HG03097 (cell line): ENCODE results near the gene TLE4.

Source experiments
- ATAC-seq: cut with Tn5 transposase; IDR thresholded peaks from one replicate; pipeline ENCODE4 v1.9.1; 2021; ENCODE audit not compliant: unreplicated experiment, low FRiP score

TLE4 gene

DNA sequence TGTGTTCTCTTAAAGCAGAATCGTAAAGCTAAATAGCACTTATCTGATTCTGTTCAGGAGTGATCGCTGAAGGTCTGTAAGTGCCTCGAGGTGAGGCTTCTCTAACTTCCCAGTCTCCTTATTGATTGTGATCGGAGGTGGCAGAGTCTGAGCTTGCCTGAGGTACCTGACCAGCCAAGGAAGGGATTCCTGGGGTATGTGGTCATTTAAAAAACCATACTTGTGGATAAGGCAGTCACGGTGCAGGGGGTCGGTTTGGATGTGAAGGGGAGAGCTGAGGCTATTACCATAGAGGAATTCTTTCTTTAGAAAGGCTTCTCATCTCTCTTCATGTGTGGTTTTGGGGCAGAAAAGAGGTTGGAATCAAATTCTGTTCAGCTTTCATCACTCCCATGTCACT is 193.7 kb downstream of the TLE4 start:
- no peak for ATAC-seq

DNA sequence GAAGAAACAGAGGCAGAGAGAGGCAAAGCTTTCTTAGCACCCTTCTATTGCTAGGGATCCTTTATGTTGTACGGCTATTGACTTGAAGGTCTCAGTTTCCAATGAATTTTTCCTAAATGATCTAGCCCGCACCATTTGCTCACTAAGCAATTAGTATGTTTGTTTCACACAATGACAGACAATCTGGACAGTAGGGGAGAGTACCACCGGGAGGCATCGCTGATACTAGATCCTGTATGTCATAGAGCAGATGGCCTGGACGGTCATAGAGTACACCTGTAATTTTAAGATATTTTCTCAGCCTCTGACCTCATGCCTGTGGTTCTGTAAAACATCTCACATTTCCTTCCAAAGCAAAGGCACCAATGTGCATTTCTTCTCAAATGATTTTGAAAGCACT is 194.3 kb downstream of the TLE4 start:
- no peak for ATAC-seq

DNA sequence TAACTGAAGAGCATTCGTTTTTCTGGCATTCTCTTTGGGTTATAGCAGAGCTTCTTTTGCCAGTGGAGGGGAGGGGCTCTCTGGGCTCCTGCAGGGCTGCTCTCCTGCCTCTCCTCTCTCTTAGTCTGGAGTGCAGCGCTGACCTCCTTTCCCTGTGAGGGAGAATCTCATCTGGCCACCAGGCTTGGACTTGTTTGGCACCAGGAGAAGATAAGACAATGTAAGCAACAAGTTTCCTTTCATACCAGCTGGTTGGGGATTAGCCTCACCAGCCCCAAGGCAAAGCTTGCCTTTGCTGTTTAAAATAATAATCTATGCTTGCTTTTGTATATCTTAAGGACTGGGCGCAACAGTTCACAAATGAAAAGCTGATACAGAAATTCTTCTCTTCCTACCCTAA is 196.4 kb downstream of the TLE4 start:
- ATAC-seq: no peak

DNA sequence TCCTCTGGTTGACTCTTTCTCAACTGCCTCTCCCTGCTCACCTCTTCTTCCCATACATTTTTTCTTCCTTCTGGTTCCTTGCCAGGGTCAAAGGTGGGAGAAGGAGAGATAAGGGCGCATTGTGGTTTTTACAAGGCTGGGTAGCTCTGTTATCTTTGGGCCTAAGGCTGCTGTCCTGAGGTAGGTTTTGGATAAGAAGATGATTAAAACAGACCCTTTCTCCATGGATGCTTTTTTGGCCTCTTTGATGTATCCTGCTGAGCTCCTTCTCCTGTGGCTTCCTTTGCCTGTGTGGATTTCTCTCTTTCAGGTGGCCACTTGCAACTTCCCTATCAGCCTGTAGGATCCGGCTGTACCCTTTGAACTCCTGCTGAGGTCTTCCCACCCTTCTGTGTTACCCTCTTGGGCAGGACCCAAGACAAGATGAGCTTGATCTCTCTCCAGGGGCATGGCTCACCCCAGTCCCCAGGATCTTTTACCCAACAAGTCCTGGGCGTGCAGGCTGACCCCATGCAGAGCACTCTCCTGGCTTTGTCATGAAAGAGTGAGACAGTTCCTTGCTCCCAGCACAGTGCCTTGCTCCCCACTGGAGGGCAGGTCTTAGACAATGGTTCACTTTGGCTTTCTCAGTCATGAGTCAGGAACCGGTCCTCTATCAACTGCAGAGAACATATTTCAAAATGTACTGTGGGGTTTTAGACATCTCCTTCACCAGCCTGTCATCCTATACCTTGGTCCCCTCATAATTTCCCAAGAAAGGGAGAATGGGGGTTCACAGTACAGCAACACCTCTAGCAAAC is 197.9 kb downstream of the TLE4 start:
- ATAC-seq: no peak

DNA sequence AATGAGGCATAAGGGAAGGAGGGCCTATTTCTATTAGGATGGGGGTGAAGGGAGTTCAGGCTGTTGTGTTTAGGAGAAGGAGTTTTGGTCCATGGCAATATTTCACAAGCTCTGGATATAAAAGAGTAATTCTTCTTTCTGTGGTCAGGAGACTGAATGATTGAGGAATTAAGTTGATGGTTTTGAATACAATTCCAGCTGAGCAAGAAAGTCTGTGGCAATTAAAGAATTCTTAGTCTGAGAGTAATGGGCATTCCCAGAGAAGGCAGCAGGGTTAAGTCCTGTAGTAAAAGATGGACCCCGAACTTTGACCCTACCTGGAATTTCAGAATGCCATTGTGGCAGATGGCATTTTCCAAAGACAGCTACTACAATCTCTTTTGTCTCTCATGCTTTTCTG is 202.6 kb downstream of the TLE4 start:
- ATAC-seq: no peak
